Activated CD4-positive, alpha-beta T cell treated with anti-CD3 and anti-CD28 coated beads for 48 hours (primary cell): ENCODE measurements around the gene ALAS2.
"Not testable (repeated sequence)": the region's sequence is repeated elsewhere in the genome, so short reads cannot be mapped to it uniquely, and the experiment has no call there.

Source experiments
- DNase-seq: peaks from one replicate; pipeline ENCODE4 v3.0.0-alpha.2; 2020

The ALAS2 gene, protein sequence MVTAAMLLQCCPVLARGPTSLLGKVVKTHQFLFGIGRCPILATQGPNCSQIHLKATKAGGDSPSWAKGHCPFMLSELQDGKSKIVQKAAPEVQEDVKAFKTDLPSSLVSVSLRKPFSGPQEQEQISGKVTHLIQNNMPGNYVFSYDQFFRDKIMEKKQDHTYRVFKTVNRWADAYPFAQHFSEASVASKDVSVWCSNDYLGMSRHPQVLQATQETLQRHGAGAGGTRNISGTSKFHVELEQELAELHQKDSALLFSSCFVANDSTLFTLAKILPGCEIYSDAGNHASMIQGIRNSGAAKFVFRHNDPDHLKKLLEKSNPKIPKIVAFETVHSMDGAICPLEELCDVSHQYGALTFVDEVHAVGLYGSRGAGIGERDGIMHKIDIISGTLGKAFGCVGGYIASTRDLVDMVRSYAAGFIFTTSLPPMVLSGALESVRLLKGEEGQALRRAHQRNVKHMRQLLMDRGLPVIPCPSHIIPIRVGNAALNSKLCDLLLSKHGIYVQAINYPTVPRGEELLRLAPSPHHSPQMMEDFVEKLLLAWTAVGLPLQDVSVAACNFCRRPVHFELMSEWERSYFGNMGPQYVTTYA

GRCh38 chrX:55030271-55031205 is at the start of gene ALAS2:
ALAS2 (minus strand) TSS chrX:55030977; CDS start chrX:55026000, 4,977 bp downstream.
- no peak for DNase-seq

- DNase-seq: no peak
Observed at GRCh38 chrX:55074851-55075467, 44.2 kb upstream of the ALAS2 start, which contains the start of gene PAGE2B. PAGE2B (plus strand) TSS chrX:55075030; CDS start chrX:55076042, 1,012 bp downstream.

GRCh38 chrX:55072286-55072685 is 41.5 kb upstream of the ALAS2 start:
- no peak for DNase-seq

GRCh38 chrX:55067180-55067579 is 36.4 kb upstream of the ALAS2 start:
- not testable (repeated sequence) for DNase-seq

GRCh38 chrX:55057675-55058249 is 27.0 kb upstream of the ALAS2 start:
- peak; percentile 24 for DNase-seq

DNA sequence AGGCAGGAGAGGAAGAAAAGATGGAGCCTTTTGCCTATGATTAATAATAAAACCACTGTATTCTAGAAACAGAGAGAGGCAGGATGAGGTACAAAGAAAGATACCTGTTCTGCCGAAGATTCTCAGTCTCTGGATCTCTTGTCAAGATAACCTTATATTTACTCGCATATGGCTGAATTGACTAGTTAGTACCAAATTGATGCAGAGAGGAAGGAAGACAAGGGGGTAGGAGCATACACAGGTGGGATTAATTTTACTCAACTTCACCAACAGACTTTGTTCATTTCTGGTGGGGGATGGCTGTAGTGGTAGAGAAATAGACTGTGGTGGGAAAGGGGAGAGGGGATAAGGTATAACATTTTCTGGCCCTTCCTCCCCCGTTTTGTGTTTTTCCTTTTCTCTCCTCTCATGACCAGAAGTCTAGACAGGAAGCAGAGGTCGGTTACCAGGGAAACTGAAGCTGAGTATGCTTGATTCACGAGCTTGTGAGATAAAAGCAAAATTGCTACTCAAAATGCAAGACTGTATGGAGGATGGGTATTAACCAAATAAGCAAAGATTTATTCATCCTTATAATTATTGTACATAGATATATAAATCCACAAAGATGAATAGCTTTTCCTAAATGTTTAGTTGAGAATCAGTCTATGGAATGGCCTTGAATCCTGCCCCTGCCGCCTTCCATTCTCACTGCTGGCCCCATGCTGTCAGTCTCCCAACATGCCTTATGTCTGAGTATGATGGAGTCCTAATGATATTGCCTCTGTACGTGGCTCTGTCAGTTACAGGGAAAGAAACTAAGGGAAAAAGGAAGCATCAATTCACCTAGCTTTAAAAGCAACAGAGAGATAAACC is 26.3 kb upstream of the ALAS2 start:
- DNase-seq: no peak

GRCh38 chrX:55050599-55050998 is 19.8 kb upstream of the ALAS2 start:
- not testable (repeated sequence) for DNase-seq

DNA sequence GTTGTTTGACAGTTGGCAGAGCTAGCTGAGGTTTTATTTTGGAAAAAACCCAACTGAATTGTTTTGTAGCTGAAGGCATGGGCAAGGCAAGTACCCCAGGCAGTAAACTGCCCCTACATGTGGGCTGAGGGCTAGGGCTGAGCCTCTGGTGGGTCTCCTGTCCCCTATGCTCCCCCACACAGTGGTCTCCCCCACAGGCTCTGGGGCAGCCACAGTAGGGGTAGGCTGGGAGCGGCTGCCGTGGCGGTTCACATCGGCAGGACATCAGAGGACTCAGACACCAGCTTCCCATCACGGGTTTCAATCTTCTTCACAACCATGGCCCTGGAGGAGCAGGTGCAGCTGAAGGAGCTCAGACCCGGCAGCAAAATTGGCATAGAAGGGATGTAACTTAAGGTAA is 10.7 kb upstream of the ALAS2 start:
- no peak for DNase-seq

- no peak for DNase-seq
Observed at GRCh38 chrX:55039471-55039870, 8.7 kb upstream of the ALAS2 start.

DNA sequence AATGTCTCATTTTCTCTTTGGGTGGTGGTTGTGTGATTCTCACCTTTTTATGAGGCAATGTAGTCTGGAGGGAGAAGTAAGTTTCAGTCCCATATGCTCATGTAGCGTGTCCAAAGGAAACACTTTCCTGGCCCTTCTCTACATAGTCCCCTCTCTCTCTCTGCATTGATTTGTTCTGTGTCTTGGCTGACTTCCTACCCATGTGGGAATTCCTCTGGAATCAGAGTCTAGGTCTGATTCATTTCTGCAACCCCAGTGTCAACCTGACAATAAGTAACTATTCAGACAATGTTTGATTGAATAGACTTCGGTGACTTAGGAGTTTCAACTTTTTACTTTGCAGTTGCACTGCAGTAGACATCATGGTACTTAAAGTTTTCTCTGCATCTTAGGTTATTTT is 2.7 kb upstream of the ALAS2 start:
- DNase-seq: no peak

DNA sequence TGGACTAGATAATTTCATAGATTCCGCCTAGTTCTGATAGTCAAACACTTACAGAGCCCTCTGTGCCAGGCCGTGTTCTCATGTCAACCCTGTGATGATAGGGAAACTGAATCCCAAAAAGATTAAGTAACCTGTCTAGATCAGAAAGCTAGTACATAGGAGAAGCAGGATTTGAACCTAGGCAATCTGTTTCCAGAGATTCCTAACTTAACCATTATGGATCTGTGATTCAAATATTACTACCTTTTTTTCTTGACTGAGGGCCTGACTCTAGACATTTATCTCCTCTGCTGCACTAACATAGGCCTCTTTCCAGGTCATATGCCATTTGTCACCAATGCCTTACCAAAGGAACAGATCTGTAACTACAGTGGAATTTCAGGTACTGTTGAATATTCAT is 1.5 kb downstream of the ALAS2 start:
- DNase-seq: no peak

- no peak for DNase-seq
Observed at GRCh38 chrX:55028611-55029010, 2.2 kb downstream of the ALAS2 start.

GRCh38 chrX:55028040-55028439 is 2.7 kb downstream of the ALAS2 start:
- no peak for DNase-seq

DNA sequence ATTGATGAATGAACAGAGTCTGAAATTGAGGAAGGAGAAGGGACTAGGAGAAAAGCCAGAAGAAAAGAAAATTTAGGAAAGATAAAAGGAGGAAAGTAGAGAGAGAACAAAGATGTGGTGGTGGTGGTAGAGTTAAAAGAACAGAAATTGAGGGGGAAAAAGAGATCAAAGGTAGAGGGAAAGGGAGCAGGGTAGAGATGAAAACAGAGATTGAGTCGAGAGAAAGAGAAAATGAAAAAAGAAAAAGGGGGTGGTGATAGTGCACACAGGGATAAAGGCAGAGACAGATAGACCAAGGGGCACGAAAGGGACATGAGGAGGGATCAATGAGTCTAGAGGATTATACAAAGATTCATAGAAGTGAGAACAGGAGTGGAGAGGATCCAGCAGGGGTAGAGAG is 3.9 kb downstream of the ALAS2 start:
- DNase-seq: no peak

- DNase-seq: no peak
Observed at GRCh38 chrX:55026143-55026542, 4.6 kb downstream of the ALAS2 start.

- no peak for DNase-seq
Observed at GRCh38 chrX:55014897-55015299, 15.9 kb downstream of the ALAS2 start.

GRCh38 chrX:55011294-55011693 is 19.5 kb downstream of the ALAS2 start:
- DNase-seq: no peak

GRCh38 chrX:55008571-55009358 is 22.0 kb downstream of the ALAS2 start:
- DNase-seq: peak; percentile 19

- no peak for DNase-seq
Observed at GRCh38 chrX:55007656-55008055, 23.1 kb downstream of the ALAS2 start.

DNA sequence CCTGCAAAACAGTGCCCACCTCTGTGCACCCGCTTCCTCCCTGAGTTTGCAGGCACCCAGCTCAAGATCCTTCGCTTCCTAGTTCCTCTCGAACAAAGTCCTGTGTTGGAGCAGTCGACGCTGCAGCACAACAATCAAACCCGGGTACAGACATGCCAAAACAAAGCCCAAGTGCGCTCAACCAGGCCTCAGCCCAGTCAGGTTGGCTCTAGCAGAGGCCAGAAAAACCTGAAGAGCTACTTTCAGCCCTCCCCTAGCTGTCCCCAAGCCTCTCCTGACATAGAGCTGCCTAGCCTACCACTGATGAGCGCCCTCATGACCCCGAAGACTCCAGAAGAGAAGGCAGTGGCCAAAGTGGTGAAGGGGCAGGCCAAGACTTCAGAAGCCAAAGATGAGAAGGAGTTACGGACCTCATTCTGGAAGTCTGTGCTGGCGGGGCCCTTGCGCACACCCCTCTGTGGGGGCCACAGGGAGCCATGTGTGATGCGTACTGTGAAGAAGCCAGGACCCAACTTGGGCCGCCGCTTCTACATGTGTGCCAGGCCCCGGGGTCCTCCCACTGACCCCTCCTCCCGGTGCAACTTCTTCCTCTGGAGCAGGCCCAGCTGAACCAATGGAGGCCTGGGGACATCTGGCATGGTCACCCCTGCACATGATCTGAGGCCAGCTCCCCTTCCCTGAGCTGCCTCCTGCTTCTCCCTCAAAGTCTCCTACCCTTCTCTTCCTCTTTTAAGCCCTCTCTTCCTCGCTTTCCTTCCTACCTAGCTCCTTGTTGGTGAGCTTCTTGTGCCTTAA is 23.8 kb downstream of the ALAS2 start:
- no peak for DNase-seq
